HG03457 (cell line): ENCODE results near the gene LRRIQ3.

Experiments used
- ATAC-seq: cut with Tn5 transposase; IDR thresholded peaks from one replicate; pipeline ENCODE4 v1.9.1; 2021; ENCODE audit warnings: moderate number of reproducible peaks; ENCODE audit not compliant: unreplicated experiment

LRRIQ3 gene

GRCh38 chr1:74113333-74113732, 84.6 kb downstream of the LRRIQ3 start:
- no peak for ATAC-seq

GRCh38 chr1:74107394-74107793, 90.6 kb downstream of the LRRIQ3 start:
- ATAC-seq = no peak

- ATAC-seq = no peak
Measured at GRCh38 chr1:74091371-74091770, 106.6 kb downstream of the LRRIQ3 start.

DNA sequence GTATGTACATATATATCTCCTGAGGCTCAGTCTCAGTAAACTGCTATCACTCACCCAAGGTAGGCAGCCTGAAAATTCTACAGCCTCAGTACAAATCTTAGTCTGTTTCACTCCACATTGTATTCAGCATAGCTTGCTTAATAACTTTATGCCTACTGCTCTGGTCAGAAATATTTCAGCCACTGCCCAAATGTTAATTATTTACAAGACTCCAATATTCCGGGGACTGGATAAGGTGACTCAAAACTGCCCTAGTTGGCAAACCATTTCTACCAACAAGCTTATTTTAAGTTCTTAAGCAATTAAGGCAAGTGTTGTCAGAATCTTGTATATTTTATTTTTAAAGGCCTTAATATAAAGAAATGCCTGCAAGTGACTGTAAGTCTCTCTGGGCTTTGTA, 114.8 kb downstream of the LRRIQ3 start:
- no peak for ATAC-seq

DNA sequence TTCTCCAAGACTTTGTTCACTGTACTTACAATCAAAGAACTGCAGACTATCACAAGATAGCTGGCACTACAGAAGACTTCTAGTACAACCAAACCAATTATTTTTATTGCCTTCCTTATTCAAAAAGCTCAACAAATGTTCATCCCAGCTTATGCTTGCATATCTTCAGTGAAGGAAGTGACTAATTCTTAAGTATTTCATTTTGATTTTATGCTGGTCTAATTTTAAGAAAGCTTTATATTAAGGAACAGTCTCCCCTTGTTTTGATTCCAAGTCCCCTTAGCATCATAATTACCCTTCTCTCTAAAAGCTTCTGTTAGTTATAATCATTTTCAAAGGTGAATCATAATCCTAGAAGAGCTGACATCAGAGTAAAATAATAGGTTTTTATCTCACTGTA, 132.9 kb downstream of the LRRIQ3 start:
- no peak for ATAC-seq

DNA sequence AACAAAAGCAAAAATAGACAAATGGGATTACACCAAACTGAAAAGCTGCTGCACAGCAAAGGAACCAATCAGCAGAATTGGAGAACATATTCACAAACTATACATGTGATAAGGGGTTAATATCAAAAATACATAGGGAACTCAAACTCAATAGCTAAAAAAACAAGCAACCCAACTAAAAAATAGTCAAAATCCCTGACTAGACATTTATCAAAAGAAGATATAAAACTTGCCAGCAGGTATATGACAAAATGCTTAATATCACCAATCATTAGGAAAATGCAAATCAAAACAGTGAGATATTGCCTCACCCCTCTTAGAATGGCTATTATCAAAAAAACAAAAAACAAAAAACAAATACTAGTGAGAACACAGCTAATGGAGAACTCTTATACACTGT, 140.3 kb downstream of the LRRIQ3 start:
- ATAC-seq = no peak

GRCh38 chr1:74053407-74053806, 144.6 kb downstream of the LRRIQ3 start:
- ATAC-seq = no peak

- no peak for ATAC-seq
Measured at GRCh38 chr1:74050386-74050785, 147.6 kb downstream of the LRRIQ3 start.

GRCh38 chr1:74038042-74038441, 159.9 kb downstream of the LRRIQ3 start:
- ATAC-seq = no peak

DNA sequence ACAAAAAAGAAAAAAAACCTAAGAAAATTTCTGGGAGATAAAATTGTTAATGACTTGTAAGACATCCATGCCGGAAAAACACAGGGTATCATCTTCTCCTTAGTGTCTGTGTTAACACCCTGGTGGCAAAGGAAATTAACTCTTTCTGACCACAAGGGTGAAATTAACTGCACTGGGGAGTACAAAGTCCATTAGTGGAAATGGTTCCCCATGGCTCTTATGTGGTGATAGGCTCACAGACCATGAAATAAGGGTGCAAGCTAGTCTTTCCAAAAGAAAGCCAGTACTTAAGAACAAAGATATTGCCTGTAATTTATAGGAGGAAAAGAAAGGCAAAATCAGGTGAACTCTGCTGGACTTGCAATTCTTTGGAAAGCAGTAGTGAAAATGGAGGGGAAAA, 185.4 kb downstream of the LRRIQ3 start:
- ATAC-seq = no peak

DNA sequence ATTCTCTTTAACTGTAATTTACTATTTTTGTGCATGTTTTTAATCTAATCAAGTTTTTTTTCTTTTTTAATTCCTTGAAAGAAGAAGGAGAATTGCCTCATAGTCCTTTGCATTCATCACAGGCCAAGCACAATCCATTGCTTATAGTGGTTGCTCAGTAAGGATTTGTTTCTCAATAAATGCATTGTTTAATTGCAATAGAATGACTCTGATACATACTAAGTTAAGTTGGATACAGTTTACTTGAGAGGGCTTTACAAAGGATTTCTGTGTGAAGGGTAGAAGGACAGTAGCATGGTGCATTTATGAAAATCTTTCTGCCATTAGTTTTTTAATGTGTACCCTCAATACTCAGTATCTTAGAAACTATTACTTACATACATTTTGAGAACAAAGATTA, 186.2 kb downstream of the LRRIQ3 start:
- no peak for ATAC-seq

GRCh38 chr1:74010206-74010605, 187.8 kb downstream of the LRRIQ3 start:
- ATAC-seq = no peak

DNA sequence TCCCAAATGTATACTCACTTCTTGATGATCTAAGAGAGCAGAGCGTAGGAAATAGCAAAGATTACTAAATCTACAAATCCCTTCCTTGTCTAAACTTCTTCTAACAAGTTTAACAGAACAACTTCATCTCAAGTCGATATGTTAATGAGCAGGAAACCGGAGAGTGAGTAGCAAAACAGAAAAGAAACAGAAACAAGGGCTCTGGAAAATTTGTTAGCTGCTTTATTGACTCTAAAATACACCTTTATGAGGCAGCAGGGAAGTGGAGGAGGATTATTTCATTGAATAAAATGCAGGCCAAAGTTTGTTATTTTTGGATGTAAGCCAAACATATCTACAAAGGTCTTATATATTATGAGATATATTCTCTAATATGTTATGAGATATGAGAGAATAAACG, 192.4 kb downstream of the LRRIQ3 start:
- no peak for ATAC-seq

DNA sequence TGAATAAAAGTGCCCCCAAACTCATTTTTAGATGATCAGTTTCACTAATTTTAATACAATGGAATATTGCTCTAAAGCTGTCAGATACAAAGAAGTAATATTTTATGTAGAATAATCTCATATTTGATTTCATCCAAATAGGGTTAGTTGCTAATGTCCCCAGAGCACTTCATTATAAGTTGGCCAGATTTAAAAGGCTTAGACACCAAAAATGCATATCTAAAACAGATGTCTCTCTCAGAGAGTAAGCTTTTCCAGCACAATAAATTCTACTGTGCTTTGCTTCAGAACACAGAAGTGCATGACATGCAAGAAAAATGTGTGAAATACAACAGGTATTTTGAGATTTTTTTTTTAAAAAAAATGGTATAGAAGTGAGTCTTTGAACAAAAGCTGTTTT, 194.2 kb downstream of the LRRIQ3 start:
- no peak for ATAC-seq

DNA sequence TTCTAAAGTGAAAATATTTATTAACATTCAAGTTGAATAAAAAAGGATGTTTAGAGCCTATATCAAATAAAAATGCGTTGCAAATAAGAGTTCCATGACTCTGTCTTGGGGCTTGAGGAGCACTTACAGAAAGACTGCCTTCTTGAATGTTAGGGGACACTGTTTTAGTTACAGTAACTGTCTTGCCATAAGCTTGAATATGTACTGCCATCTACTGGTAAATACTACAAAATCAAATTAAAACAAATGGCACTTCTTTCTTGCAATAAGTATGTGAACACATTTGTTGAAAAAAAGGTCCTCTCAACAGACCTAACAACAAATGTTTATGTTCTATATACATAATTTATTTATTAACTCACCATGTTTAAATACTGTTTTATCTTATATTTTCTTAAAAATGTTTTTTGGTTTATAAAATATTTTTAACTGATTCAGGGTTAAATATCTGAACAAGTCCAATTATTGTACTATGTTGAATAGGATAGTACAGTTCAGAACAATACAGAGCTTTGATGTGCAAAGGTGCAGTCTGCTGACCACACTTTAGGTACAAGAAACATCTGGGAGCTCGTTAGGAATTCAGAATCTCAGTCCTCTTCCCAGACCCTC, 199.5 kb downstream of the LRRIQ3 start:
- no peak for ATAC-seq

DNA sequence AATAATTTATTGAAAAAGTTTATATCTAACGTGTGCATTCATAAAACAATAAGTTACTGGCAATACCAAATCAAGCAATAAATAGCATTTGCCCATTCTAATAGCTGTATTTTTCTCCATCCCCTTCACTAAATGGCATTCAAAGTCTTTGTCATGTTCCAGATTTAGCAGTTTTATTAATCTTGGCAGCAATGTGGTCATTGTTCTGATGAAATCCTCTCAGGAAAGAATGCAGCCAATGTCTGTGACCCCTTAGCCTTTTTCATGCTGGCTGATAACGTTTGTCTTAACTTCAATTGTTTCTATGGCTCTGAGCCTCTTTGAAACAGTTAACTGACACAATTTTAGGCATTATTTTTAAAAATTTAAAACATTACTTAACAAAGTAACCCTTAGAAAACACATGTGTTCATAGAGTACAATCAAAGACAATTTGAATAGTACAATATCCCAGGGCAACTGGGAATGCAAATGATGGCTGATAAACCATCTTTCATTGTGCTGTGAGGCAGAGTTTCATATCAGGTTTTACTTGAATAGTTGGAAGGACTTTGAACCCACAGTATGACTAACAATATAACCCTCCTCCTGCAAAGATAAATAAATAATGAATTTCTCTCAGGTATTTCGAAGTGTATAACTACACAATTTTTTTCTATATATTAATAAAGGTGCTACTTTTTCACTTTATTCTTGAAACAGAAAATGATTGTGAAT, 217.5 kb downstream of the LRRIQ3 start:
- ATAC-seq = no peak

GRCh38 chr1:73979684-73980083, 218.3 kb downstream of the LRRIQ3 start:
- no peak for ATAC-seq

DNA sequence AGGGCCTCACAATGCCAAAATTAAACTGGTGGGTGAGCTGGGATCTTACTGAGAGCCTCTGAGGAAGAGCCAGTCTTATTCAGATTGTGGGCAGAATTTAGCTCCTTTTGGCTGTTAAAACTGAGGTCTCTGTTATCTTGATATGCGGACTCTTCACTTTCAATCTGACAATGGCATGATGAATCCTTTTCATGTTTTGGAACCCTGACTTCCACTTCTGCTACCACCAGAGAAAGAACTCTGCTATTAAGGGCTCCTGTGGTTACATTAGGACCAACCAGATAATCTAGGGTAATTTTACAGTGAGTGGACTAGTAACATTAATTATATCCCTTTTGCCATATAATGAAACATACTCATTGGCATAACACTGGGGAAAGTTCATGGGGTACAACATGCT, 219.0 kb downstream of the LRRIQ3 start:
- no peak for ATAC-seq
